ENCODE measurements around the gene SH2D3C. TPM values are rescaled to one million over a fixed set of nuclear protein-coding genes. Genes with fewer than 3 reads are reported as not detected.
A peak's percentile ranks its signal among the peaks of the same experiment; 100 is the strongest.

SH2D3C gene
- total and polyA plus RNA-seq, 8 donors = 21.7 to 41.9 (median 32.6) TPM

GRCh38 chr9:127802576-127803443 is 24.3 kb upstream of the SH2D3C start, which contains the start of gene FPGS:
TSS of gene FPGS (plus strand) at chr9:127802882. CDS start at chr9:127802925, 43 bp downstream.
- intact Hi-C loops (cut with DNase I) = no loop called here
- peak within 1 kb of the TSS; percentile 90 to 92 for H3K27ac ChIP-seq

DNA sequence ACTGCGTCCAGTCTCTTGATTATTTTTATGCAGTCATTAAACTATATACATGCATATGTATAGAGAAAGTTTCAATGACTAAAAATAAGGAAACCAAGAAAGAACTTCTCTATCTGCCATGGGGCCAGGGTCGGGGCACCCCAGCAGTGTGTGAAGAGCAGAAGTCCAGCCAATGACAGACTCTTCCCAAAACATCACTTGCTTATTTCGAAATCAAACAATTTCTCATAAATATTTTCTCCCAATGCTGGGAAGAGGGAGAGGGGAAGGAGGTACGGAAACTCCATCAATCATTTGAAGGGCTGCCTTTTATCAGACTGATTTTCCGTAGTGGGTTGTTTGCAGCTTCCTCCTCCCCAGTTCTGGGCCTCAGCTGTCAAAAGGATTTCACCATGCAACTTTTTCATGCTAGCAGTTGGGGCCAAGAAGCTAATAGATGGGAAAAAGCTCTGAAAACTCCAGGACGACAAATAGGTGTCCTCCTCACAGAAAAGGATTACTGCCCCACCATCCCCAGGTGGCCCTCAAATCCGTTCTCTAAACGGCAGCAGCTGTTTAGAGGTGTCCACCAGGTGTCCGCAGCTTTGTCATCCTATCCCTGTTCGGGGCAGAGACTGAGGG is 23.6 kb upstream of the SH2D3C start:
- no peak for TF ChIP-seq CTCF (IDR thresholded peaks at IDR 0.05)
- peaks cover 20 to 45% of the 10 kb centered on the region in 2 donors for H3K4me1 ChIP-seq
- H3K27ac ChIP-seq = peak overlapping the region; percentile 90 to 92
- H3K36me3 ChIP-seq = peaks cover 0 to 30% of the 10 kb centered on the region in 2 donors
- peaks cover 0 to 7% of the 10 kb centered on the region in 2 donors for H3K27me3 ChIP-seq
- intact Hi-C loops (cut with DNase I) = no loop called here
- ATAC-seq = peak; percentile 3
- H3K4me3 ChIP-seq = peak overlapping the region; percentile 17 to 70
- no peaks in the 10 kb centered on the region for H3K9me3 ChIP-seq
- peak in 2 of 4 donors; percentile 57 to 61 for DNase-seq

More at GRCh38 chr9:127802576-127803443, 24.3 kb upstream of the SH2D3C start, which contains the start of gene FPGS:
- DNase-seq (peak; percentile 88 to 93 (median 90)), ATAC-seq (peak; percentile 88)
- Histone ChIP-seq H3K4me1 (peaks cover 16 to 43% of the 10 kb centered on the region in 2 donors), H3K27me3 (no peaks in the 10 kb centered on the region), H3K9me3 (no peaks in the 10 kb centered on the region), H3K4me3 (peak within 1 kb of the TSS; percentile 70 to 71), H3K36me3 (peaks cover 0 to 38% of the 10 kb centered on the region in 2 donors)
- TF ChIP-seq CTCF (IDR thresholded peaks at IDR 0.05) = no peak

DNA sequence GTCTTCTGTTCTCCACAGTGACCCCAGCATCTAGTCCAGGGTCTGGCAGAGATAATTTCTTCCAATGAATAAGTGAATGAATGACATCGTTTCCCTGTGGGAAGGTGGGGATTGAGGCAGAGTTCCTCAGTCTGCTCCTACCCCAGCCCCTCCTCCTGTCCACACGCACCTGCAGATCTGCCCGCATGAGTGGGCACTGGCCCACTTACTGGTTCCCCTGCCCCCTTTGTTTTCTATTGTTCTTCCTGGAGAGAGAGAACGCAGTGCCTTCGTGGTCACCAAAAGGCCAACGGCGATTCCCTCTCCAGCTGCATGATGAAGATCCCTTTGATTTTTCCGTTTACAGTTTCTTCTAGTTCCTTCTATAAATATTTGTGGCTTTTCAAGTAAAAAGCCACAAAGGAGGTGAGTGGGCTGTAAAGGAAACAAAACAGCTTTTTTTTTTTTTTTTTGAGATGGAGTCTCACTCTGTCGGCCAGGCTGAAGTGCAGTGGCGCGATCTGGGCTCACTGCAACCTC is 18.4 kb upstream of the SH2D3C start:
- H3K27me3 ChIP-seq = peaks cover 0 to 11% of the 10 kb centered on the region in 2 donors
- intact Hi-C loops (cut with DNase I) = loop anchor here in 1 of 2 donors (10.0 kb wide), 1 partner anchor 78 kb away; the partner anchor contains the start of gene AK1
- peaks cover 12 to 63% of the 10 kb centered on the region in 2 donors for H3K4me1 ChIP-seq
- DNase-seq = no peak
- no peak for ATAC-seq
- H3K4me3 ChIP-seq = no peak overlapping the region
- peaks cover 0 to 24% of the 10 kb centered on the region in 2 donors for H3K36me3 ChIP-seq
- peak overlapping the region; percentile 54 to 57 for H3K27ac ChIP-seq
- no peak for TF ChIP-seq CTCF (IDR thresholded peaks at IDR 0.05)
- H3K9me3 ChIP-seq = no peaks in the 10 kb centered on the region

- ATAC-seq = peak; percentile 52
- no peak for TF ChIP-seq CTCF (IDR thresholded peaks at IDR 0.05)
- H3K27ac ChIP-seq = peak overlapping the region; percentile 54 to 57
- H3K4me3 ChIP-seq = no peak overlapping the region
- H3K9me3 ChIP-seq = no peaks in the 10 kb centered on the region
- DNase-seq = peak in 1 of 4 donors; percentile 67
- intact Hi-C loops (cut with DNase I) = loop anchor here in 1 of 2 donors (10.0 kb wide), 1 partner anchor 78 kb away; the partner anchor contains the start of gene AK1
- H3K27me3 ChIP-seq = peaks cover 0 to 11% of the 10 kb centered on the region in 2 donors
- H3K36me3 ChIP-seq = peaks cover 0 to 30% of the 10 kb centered on the region in 2 donors
- peaks cover 11 to 58% of the 10 kb centered on the region in 2 donors for H3K4me1 ChIP-seq
Observed at GRCh38 chr9:127796225-127796813, 17.9 kb upstream of the SH2D3C start.

Data from left lung (tissue), 10 donors.